Immature natural killer cell (primary cell): ENCODE results near the gene PHOX2A. TPM values are rescaled to one million over a fixed set of nuclear protein-coding genes. Genes with fewer than 3 reads are reported as not detected.

ENCODE experiments used
- DNase-seq, 3 donors: peaks; one replicate each; pipeline ENCODE4 v3.0.0; 2022; ENCODE audit warnings: mixed read lengths in 1 of 3
- H3K27ac Mint-ChIP-seq, 6 donors: one replicate each; pipeline ENCODE4 v1.8.0; 2020; ENCODE audit warnings: mixed read lengths in 6 of 6, mild to moderate bottlenecking in 5 of 6, inconsistent platforms in 4 of 6, moderate library complexity in 3 of 6
- H3K27me3 Mint-ChIP-seq, 3 donors: one replicate each; pipeline ENCODE4 v1.8.0; 2020 to 2021; ENCODE audit warnings: low read depth in 3 of 3, mild to moderate bottlenecking in 3 of 3, mixed read lengths in 3 of 3, moderate library complexity in 3 of 3, inconsistent platforms in 1 of 3
- H3K36me3 Mint-ChIP-seq, 3 donors: one replicate each; pipeline ENCODE4 v1.8.0; 2020; ENCODE audit warnings: mixed read lengths in 3 of 3, inconsistent platforms in 2 of 3, mild to moderate bottlenecking in 2 of 3
- H3K4me1 Mint-ChIP-seq, 2 donors: one replicate each; pipeline ENCODE4 v1.8.0; 2020; ENCODE audit warnings: inconsistent platforms in 2 of 2, mild to moderate bottlenecking in 2 of 2, mixed read lengths in 2 of 2, moderate library complexity in 1 of 2
- H3K4me3 Mint-ChIP-seq, 5 donors: one replicate each; pipeline ENCODE4 v1.8.0; 2020; ENCODE audit warnings: mild to moderate bottlenecking in 5 of 5, mixed read lengths in 5 of 5, inconsistent platforms in 3 of 5, moderate library complexity in 3 of 5
- H3K9me3 Mint-ChIP-seq, 6 donors: one replicate each; pipeline ENCODE4 v1.8.0; 2020; ENCODE audit warnings: mild to moderate bottlenecking in 6 of 6, mixed read lengths in 6 of 6, inconsistent platforms in 4 of 6, moderate library complexity in 3 of 6
- polyA plus RNA-seq, 3 donors: library from polyadenylated mRNA; unstranded; fragments of 300-500 nt; fragmentation: Illumina TruSeq; gene quantifications; one replicate each; pipeline ENCODE4 v1.2.3, GENCODE V29; 2021

Gene PHOX2A
- polyA plus RNA-seq, 3 donors from 2014 or later, result not detected

DNA sequence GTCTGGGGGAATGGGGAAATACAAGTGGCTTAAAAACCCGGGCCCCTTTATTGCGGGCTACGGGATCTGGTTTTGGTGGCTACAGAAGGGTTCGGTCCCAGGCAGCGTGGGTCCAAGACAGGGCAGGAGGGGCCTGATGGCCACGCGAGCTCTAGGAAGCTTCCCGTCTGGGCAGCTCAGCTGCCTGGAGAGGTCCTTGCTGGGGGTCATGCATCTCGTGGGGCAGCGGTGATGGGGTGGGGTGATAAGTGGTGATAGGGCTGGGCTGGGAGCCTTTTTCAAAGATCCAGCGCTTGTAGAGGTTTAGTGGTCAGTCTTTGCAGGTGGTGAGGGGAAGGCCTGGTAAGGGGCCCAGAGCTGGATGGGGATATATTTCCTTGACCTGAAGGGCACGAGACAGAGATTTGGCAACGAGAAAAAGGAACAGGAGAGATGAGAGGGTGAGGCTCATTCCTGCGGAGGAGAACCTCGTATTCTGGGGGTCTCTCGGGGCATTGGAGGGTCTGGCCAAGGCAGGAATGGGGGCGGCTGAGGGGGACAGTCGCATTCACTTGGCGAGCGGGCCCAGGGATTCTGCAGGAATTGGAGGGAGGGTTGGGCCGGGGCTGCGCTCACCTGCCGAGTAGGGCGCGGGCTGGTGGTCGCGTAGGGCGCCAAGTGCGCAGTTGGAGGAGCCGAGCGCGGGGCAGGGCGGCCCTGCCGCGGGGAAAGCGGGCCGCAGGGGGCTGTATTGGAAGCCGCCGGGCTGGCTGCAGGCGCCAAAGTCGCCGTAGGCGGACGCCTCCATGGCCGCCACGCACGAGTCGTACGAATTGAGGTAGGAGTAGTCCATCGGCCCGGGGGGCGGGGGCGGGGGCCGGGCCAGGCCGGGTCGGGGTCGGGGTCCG lies 560 bp downstream of the PHOX2A start:
- Mint-ChIP-seq H3K27ac (no peak overlapping the region), H3K9me3 (peaks cover 0 to 5% (median 0%) of the 10 kb centered on the region in 6 donors), H3K4me3 (peak overlapping the region in 4 of 5 donors; percentile 8 to 28 (median 15)), H3K27me3 (peaks cover 14 to 30% (median 19%) of the 10 kb centered on the region in 3 donors), H3K36me3 (peaks cover 0 to 3% (median 0%) of the 10 kb centered on the region in 3 donors), H3K4me1 (peaks cover 21 to 26% of the 10 kb centered on the region in 2 donors)
- no peak for DNase-seq

DNA sequence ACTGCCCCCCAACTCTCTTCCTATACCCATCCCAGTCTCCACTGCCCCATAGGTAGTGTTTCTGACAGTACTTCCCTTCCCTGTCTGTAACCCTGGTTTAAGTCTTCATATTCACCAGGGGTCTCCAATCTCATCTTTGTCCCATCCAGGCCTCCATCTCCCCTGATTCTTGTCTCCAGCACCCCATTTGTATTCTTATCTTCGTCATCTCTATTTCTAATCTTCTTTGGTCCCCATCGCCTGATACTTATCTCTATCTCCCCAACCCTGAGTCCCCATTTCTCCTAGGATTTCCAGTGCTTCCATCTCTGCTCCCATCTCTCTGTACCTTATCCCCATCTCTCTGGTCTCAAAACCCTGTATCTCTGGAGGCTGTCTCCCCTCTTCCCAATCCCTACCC lies 1.8 kb downstream of the PHOX2A start:
- peaks cover 14 to 30% (median 19%) of the 10 kb centered on the region in 3 donors for H3K27me3 Mint-ChIP-seq
- peak overlapping the region in 1 of 5 donors; percentile 45 for H3K4me3 Mint-ChIP-seq
- no peak for DNase-seq
- peaks cover 0 to 3% (median 0%) of the 10 kb centered on the region in 3 donors for H3K36me3 Mint-ChIP-seq
- H3K4me1 Mint-ChIP-seq, result peaks cover 21 to 26% of the 10 kb centered on the region in 2 donors
- H3K9me3 Mint-ChIP-seq, result peaks cover 0 to 5% (median 0%) of the 10 kb centered on the region in 6 donors
- H3K27ac Mint-ChIP-seq, result no peak overlapping the region

DNA sequence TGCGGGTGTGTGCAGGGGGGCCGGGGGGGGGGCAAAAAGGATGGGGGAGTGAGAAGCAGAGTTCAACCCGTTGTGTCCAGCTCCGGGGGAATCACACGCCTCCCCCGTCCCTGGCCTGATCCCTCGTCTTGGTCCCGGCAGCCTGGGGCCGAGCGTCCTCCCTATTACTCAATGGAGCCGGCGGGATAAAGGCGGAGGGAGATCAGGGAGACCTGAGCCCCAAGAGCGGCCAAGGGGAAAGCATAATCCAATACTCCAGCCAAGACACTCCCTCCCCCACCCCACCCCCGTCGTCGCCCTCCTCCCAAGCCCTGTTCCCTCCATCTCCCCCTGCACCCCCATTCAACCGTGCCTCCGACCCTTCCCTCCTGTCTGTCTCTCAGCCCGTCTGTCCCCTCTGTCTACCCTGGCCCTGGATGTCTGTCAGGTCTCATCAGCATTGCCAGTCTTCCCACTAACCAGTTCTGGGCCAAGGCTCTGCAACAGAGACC lies 2.6 kb downstream of the PHOX2A start:
- Mint-ChIP-seq H3K27ac (no peak overlapping the region), H3K9me3 (peaks cover 0 to 5% (median 0%) of the 10 kb centered on the region in 6 donors), H3K4me1 (peaks cover 21 to 26% of the 10 kb centered on the region in 2 donors), H3K4me3 (no peak overlapping the region), H3K27me3 (peaks cover 14 to 30% (median 19%) of the 10 kb centered on the region in 3 donors), H3K36me3 (peaks cover 0 to 9% (median 3%) of the 10 kb centered on the region in 3 donors)
- no peak for DNase-seq

DNA sequence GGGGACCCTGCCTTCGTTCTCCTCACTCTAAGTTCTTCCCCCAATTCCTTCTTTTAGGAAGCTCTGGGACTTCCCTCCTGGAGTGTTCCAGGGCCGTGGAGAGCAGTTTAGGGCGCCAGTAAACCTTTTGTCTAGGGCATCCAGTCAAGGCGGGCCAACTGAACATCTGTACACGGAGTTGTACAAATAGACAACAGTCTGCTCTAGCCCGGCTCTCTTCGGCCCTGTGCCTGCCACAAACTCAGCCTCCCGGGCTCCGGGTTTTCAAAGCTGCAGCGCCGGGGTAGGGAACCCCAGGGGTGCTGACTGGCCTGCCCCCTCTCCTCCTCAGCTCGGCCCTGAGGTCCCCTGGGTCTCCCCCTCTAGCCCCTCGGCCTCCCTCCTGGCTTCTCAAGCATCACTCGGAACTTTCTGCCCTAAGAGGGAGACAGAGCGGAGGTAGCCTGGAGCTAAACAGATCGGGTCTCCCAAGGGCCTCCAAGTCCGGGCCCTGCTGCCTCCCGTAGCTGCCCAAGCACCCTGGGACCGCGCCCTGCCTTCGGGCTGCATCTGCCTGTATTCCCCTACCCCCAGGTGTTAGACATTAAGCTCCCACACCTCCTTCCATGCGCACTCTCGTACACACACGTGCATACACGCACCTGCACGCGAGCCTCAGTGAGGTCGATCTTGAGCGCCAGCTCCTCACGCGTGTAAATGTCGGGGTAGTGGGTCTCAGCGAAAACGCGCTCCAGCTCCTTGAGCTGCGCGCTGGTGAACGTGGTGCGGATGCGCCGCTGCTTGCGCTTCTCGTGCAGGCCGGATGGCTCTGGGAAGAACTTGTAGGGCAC lies 3.3 kb downstream of the PHOX2A start:
- no peak for DNase-seq
- Mint-ChIP-seq H3K4me1 (peaks cover 21 to 26% of the 10 kb centered on the region in 2 donors), H3K27me3 (peaks cover 14 to 30% (median 19%) of the 10 kb centered on the region in 3 donors), H3K27ac (no peak overlapping the region), H3K36me3 (peaks cover 0 to 10% (median 3%) of the 10 kb centered on the region in 3 donors), H3K9me3 (peaks cover 0 to 5% (median 0%) of the 10 kb centered on the region in 6 donors), H3K4me3 (peak overlapping the region; percentile 46 to 78 (median 77))

DNA sequence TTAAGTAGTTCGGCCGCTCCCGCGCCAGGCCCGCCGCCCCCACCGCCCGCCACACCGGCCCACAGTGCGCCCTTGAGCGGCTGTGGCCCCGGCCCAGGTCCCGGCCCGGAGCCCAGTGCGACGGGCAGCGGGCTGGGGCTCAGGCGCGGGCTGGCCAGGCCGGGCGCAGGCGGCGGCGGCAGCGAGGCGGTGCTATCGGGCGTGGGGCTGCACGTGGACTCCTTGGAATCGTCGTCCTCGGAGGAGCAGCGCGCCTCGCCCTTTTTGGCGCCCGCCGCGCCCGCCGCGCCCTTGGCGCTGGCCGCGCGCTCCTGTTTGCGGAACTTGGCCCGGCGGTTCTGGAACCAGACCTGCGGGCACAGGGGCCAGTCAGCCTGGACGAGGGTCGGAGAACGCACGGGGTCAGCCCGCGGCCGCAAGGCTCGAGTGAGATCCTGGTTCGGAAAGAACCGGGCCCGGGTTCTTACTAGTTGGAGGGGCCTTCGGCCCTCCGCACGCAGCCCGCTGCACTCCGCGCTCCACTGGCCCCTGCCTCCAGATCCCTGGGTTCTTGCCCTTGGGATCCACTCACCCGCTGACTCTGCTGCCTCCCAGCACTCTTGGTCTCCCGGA lies 4.0 kb downstream of the PHOX2A start:
- Mint-ChIP-seq H3K4me3 (peak overlapping the region; percentile 46 to 78 (median 77)), H3K9me3 (peaks cover 0 to 5% (median 0%) of the 10 kb centered on the region in 6 donors), H3K4me1 (peaks cover 21 to 26% of the 10 kb centered on the region in 2 donors), H3K36me3 (peaks cover 0 to 10% (median 3%) of the 10 kb centered on the region in 3 donors), H3K27ac (no peak overlapping the region), H3K27me3 (peaks cover 14 to 30% (median 19%) of the 10 kb centered on the region in 3 donors)
- no peak for DNase-seq

DNA sequence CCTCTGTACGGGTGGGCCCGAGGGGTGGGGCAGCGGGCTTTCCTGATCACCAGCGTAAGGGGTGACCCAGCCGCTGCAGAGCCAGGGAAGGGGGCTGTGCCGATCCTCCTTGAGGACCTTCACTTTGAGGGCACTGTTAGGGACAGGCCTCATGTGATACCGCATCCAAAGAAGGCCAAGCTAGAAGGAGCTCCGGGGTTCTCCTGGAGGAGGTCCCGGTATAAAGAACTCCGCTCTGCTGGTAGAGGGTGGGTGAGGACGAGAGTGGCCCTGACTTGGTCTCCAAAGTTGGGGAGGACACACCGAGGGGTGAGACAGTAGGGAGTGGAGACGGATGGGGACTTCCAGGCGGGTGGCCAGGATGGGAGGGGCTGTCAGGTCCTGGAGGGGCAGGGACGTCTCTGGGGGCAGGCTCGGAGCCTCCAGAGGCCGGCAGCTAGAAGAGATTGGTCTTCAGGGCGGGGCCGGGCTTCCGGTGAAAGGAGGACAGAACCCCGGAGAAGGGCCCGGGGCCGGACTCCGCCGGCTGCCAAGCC lies 4.6 kb downstream of the PHOX2A start:
- Mint-ChIP-seq H3K9me3 (peaks cover 0 to 2% (median 0%) of the 10 kb centered on the region in 6 donors), H3K36me3 (peaks cover 0 to 15% (median 3%) of the 10 kb centered on the region in 3 donors), H3K27ac (no peak overlapping the region), H3K27me3 (peaks cover 14 to 25% (median 15%) of the 10 kb centered on the region in 3 donors), H3K4me3 (peak overlapping the region; percentile 64 to 79 (median 72)), H3K4me1 (peaks cover 20 to 21% of the 10 kb centered on the region in 2 donors)
- DNase-seq, result peak in 1 of 3 donors; percentile 17

DNA sequence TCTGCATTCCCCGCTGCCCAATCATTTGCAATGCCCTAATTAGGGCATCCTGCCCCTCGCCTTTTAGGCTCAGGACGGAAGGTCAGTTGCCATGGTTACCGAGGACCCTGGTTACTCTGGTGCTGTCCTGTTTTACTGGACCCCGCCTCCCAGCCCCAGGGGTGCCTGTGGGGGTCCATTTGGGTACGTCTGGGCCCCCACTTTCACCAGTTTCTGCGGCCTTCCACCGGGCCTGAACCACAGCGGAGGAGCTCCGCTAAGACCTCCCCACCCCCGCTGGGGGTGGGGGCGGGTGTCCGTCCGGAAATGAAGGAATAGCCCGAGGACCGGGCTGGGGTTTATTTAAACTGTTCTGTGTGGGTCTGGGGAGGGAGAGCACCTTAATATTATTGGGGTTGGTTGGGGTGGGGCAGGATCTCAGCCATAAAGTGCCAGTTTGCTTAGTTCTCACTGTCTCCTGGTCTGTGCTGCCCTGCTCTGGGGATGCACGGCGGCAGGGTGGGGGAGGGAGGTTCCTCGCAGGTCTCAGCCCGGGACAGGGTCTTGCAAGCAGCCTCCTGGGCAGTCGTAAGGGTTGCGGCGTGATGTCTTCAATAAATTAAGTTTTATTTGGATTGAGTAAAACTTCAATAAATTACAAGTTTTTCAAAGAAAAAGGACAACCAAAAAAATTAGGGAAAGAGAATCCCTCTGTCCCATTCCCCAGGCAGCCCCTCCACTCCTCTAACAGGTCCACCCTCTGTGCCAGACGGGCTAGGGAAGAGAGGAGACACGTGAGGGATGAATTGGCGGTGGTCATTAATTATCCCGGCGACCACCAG lies 5.3 kb downstream of the PHOX2A start:
- Mint-ChIP-seq H3K4me3 (peak overlapping the region in 3 of 5 donors; percentile 30 to 41 (median 40)), H3K9me3 (peaks cover 0 to 2% (median 0%) of the 10 kb centered on the region in 6 donors), H3K27me3 (peaks cover 14 to 25% (median 14%) of the 10 kb centered on the region in 3 donors), H3K4me1 (peaks cover 20 to 21% of the 10 kb centered on the region in 2 donors), H3K36me3 (peaks cover 0 to 20% (median 3%) of the 10 kb centered on the region in 3 donors), H3K27ac (no peak overlapping the region)
- DNase-seq, result no peak

DNA sequence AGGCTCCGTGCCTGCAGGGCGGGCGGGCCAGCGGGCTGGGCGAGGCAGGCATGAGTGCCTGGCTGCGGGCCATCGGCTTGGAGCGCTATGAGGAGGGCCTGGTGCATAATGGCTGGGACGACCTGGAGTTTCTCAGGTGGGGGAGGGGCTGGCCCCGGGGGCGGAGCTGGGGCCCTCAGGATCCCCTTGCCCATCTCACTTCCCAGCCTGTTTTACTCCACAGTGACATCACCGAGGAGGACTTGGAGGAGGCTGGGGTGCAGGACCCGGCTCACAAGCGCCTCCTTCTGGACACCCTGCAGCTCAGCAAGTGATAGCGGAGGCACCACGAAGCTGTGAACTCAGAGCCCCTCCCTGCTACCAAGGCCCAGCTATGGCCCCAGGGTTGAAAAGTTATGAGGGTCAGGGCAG lies 5.9 kb downstream of the PHOX2A start:
- no peak overlapping the region for H3K4me3 Mint-ChIP-seq
- DNase-seq, result peak; percentile 22 to 52 (median 31)
- H3K9me3 Mint-ChIP-seq, result peaks cover 0 to 2% (median 0%) of the 10 kb centered on the region in 6 donors
- H3K27ac Mint-ChIP-seq, result no peak overlapping the region
- H3K4me1 Mint-ChIP-seq, result peaks cover 16 to 19% of the 10 kb centered on the region in 2 donors
- H3K36me3 Mint-ChIP-seq, result peaks cover 0 to 23% (median 3%) of the 10 kb centered on the region in 3 donors
- peaks cover 11 to 19% (median 14%) of the 10 kb centered on the region in 3 donors for H3K27me3 Mint-ChIP-seq

DNA sequence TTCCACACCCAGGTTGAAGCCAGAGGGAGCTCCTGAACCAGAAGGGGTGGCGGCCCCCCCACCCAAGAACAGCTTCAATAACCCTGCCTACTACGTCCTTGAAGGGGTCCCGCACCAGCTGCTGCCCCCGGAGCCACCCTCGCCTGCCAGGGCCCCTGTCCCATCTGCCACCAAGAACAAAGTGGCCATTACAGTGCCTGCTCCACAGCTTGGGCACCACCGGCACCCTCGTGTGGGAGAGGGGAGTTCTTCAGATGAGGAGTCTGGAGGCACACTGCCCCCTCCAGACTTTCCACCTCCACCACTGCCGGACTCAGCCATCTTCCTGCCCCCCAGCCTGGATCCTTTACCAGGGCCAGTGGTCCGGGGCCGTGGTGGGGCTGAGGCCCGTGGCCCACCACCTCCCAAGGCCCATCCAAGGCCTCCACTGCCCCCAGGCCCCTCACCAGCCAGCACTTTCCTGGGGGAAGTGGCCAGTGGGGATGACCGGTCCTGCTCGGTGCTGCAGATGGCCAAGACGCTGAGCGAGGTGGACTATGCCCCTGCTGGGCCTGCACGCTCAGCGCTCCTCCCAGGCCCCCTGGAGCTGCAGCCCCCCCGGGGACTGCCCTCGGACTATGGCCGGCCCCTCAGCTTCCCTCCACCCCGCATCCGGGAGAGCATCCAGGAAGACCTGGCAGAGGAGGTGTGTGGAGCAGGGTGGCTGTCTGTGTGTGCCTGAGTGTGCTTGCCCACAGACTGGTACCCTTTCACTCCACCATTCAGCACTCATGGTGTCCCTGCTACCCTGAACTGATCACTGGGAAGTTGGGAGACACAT lies 6.7 kb downstream of the PHOX2A start:
- H3K36me3 Mint-ChIP-seq, result peaks cover 0 to 27% (median 3%) of the 10 kb centered on the region in 3 donors
- peaks cover 0 to 2% (median 0%) of the 10 kb centered on the region in 6 donors for H3K9me3 Mint-ChIP-seq
- H3K27me3 Mint-ChIP-seq, result peaks cover 11 to 14% (median 12%) of the 10 kb centered on the region in 3 donors
- H3K4me1 Mint-ChIP-seq, result peaks cover 16 to 19% of the 10 kb centered on the region in 2 donors
- no peak for DNase-seq
- H3K4me3 Mint-ChIP-seq, result no peak overlapping the region
- H3K27ac Mint-ChIP-seq, result peak overlapping the region in 1 of 6 donors; percentile 62

DNA sequence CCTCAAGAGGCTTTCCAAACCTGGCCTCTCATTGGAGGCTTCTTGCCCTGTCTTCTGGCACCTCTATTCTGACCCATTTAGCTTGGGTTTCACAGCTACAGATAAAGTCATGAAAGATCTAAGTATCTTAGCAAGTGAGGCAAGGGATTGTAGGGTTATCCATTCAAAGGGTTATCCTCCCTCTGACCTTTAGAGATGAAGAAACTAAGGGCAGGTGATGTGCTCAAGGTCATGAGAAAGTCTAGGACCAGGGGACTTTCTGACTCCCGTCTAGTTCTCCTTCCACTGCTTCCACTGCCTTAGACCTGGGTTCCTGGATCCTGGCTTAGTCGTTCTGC lies 7.2 kb downstream of the PHOX2A start:
- Mint-ChIP-seq H3K27ac (peak overlapping the region in 3 of 6 donors; percentile 32 to 62 (median 45)), H3K4me3 (no peak overlapping the region), H3K4me1 (peaks cover 16% of the 10 kb centered on the region in 2 donors), H3K27me3 (peaks cover 7 to 9% (median 8%) of the 10 kb centered on the region in 3 donors), H3K9me3 (peaks cover 0 to 2% (median 0%) of the 10 kb centered on the region in 6 donors), H3K36me3 (peaks cover 0 to 30% (median 3%) of the 10 kb centered on the region in 3 donors)
- no peak for DNase-seq

DNA sequence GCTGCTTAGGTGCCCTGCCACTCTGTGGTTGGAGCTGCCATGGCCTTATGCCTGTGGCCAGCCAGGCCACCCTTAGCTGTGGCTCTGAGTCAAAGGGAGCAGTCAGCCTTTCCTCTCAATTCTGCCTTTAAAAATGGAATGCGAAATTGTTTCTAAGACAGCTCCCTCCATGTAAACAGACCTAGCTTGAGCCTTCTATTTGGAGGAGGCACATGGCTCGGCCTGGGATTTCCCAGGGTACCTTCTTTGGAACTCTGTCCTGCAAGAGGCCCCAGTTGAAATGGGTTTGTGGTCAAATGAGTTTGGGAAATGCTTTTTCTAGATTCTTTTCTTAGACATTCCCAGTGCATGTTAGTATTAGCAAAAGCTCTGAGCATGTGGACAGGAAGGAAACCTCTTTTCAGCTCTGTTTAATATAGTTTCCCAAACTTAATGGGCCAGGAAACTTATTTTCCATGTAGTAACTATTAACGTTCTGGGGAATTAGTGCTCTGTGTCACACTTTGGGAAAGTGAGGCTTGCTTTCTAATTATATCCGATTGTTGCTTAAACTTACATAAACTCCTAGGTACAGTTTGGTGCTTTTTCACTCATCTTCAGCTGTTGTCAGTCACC lies 7.8 kb downstream of the PHOX2A start:
- no peak for DNase-seq
- Mint-ChIP-seq H3K27me3 (peaks cover 4 to 9% (median 6%) of the 10 kb centered on the region in 3 donors), H3K4me3 (no peak overlapping the region), H3K4me1 (peaks cover 16% of the 10 kb centered on the region in 2 donors), H3K9me3 (peaks cover 0 to 2% (median 0%) of the 10 kb centered on the region in 6 donors), H3K36me3 (peaks cover 5 to 35% (median 9%) of the 10 kb centered on the region in 3 donors), H3K27ac (peak overlapping the region in 4 of 6 donors; percentile 9 to 62 (median 38))
